Activated B cell treated with CpG ODN at 0.5 μM for 24 hours (primary cell): ENCODE measurements around the gene ANXA4. TPM values are rescaled to one million over a fixed set of nuclear protein-coding genes. Genes with fewer than 3 reads are reported as not detected.
"Not testable (repeated sequence)": the region's sequence is repeated elsewhere in the genome, so short reads cannot be mapped to it uniquely, and the experiment has no call there.

Experiments
- ATAC-seq: fragments of 200-7000 bp; cut with Tn5 transposase; one replicate; pipeline ENCODE4 v1.10.0; 2021; ENCODE audit warnings: low read depth, mild to moderate bottlenecking, moderate library complexity
- CTCF ChIA-PET: fragments of 350-600 bp; sonication (Branson Sonifier 250); formaldehyde crosslinking; loops from one replicate; lab custom pipeline; 2021; ENCODE audit warnings: antibody characterized with exemption; lab: Charles Lee
- POLR2A ChIA-PET: fragments of 350-600 bp; sonication (Branson Sonifier 250); formaldehyde crosslinking; loops from one replicate; lab custom pipeline; 2021; ENCODE audit warnings: antibody characterized with exemption; lab: Charles Lee
- DNase-seq: peaks from one replicate; pipeline ENCODE4 v3.0.0; 2022
- H3K27ac Mint-ChIP-seq: one replicate; pipeline ENCODE4 v1.8.0; 2020; ENCODE audit warnings: mixed read lengths
- H3K27me3 Mint-ChIP-seq: one replicate; pipeline ENCODE4 v1.8.0; 2021; ENCODE audit warnings: mixed read lengths
- H3K36me3 Mint-ChIP-seq: one replicate; pipeline ENCODE4 v1.8.0; 2021; ENCODE audit warnings: low read depth, mixed read lengths
- H3K4me1 Mint-ChIP-seq: one replicate; pipeline ENCODE4 v1.8.0; 2021; ENCODE audit warnings: mixed read lengths
- H3K4me3 Mint-ChIP-seq: one replicate; pipeline ENCODE4 v1.8.0; 2020; ENCODE audit warnings: mild to moderate bottlenecking, mixed read lengths
- H3K9me3 Mint-ChIP-seq: one replicate; pipeline ENCODE4 v1.8.0; 2020; ENCODE audit warnings: mixed read lengths
- intact Hi-C: fragments of 100-400 bp; cut with micrococcal nuclease; formaldehyde crosslinking; loops from one replicate; pipeline ENCODE4 v1.15.1; 2024
- total RNA-seq: library from RNA; stranded (reverse); gene quantifications from 2 replicates; pipeline ENCODE4 v1.2.3, GENCODE V29; 2022
- TF ChIP-seq, protein P1 (sequence below): fragments of 200-600 bp; IDR thresholded peaks from one replicate; pipeline ENCODE4 v1.8.0; 2022; ENCODE audit warnings: antibody characterized with exemption, mild to moderate bottlenecking

The ANXA4 gene
- total RNA-seq, 1 donor from 2014 or later, result 32.0 TPM

DNA sequence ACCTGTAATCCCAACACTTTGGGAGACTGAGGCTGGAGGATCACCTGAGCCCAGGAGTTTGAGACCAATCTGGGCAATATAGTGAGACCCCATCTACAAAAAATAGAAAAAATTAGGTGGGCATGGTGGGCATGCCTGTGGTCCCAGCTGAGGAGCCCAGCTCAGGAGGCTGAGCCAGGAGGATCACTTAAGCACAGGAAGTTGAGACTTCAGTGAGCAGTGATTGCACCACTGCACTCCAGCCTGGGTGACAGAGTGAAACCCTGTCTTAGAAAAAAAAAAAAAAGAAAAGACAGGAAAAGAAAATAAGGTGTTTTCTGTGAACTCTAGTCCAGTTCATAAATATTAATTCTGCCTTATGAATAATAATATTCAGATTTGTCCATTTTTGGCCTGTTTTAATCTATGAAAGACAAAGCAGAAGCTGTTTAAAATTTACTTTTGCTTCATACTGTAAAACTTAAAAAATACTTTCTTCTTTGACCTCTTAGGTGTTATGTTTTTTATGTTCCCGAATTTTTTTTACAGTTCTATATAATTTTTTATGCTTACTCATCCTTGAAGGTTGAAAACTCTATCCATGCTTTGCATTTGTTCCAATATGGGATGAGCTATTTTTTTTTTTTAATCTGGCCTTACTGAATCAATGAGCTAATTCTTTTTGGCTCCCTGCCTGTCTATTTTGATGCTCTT lies 8.4 kb upstream of the ANXA4 start:
- intact Hi-C loops, result loop anchor here (5.0 kb wide), 1 partner anchor 409 kb away; no protein-coding TSS in a partner anchor
- no peaks in the 10 kb centered on the region for H3K9me3 Mint-ChIP-seq
- H3K4me1 Mint-ChIP-seq, result peaks cover 55% of the 10 kb centered on the region
- POLR2A ChIA-PET, result interaction anchor here (0.5 to 1.4 kb wide), 6 partner anchors 8 to 560 kb away, joined by 3 to 6 read pairs (median 4); partner anchors contain the start of genes ANXA4, C2orf42 and SNRPG
- CTCF ChIA-PET, result interaction anchor here (0.6 to 2.4 kb wide), 3 partner anchors 9 to 83 kb away, joined by 4 to 12 read pairs (median 9); no protein-coding TSS in a partner anchor
- no peak overlapping the region for H3K4me3 Mint-ChIP-seq
- no peaks in the 10 kb centered on the region for H3K27me3 Mint-ChIP-seq
- TF ChIP-seq, protein P1, sequence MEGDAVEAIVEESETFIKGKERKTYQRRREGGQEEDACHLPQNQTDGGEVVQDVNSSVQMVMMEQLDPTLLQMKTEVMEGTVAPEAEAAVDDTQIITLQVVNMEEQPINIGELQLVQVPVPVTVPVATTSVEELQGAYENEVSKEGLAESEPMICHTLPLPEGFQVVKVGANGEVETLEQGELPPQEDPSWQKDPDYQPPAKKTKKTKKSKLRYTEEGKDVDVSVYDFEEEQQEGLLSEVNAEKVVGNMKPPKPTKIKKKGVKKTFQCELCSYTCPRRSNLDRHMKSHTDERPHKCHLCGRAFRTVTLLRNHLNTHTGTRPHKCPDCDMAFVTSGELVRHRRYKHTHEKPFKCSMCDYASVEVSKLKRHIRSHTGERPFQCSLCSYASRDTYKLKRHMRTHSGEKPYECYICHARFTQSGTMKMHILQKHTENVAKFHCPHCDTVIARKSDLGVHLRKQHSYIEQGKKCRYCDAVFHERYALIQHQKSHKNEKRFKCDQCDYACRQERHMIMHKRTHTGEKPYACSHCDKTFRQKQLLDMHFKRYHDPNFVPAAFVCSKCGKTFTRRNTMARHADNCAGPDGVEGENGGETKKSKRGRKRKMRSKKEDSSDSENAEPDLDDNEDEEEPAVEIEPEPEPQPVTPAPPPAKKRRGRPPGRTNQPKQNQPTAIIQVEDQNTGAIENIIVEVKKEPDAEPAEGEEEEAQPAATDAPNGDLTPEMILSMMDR, result no peak
- no peak overlapping the region for H3K27ac Mint-ChIP-seq
- no peaks in the 10 kb centered on the region for H3K36me3 Mint-ChIP-seq
- ATAC-seq (no peak), DNase-seq (no peak)

DNA sequence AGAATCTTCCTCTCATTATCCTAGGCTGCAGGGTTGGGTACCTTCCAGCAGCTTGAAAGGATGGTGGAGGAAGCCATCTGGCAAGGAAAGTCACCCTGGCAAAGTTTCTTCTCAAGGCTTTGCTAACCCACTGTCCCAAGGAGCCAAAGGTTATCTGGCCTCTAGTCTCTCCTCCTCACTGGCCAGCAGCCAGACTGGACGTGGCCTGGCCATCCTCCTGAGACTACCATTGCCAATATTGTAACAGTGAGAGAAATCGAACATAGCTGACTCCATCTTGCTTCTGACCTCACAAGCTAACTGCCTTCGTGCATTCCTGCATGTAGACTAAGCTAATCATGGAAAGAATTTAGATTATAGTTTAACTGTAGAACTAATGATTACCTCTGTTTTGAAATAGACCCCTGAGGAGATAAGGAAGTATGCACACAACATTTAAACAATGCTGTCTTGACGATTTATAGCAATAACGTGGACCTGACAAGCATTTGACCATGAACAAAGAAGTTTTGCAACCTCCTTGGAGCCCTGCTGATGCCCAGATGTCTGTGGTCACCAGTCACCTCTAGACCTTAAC lies 7.8 kb upstream of the ANXA4 start:
- H3K4me3 Mint-ChIP-seq, result no peak overlapping the region
- H3K36me3 Mint-ChIP-seq, result no peaks in the 10 kb centered on the region
- no peaks in the 10 kb centered on the region for H3K27me3 Mint-ChIP-seq
- POLR2A ChIA-PET, result interaction anchor here (0.8 to 1.4 kb wide), 4 partner anchors 7 to 559 kb away, joined by 3 to 5 read pairs (median 4); partner anchors contain the start of genes ANXA4, C2orf42 and SNRPG
- ATAC-seq, result no peak
- TF ChIP-seq, protein P1, result no peak
- CTCF ChIA-PET, result interaction anchor here (1.7 to 2.4 kb wide), 2 partner anchors 9 to 82 kb away, joined by 9 to 12 read pairs; no protein-coding TSS in a partner anchor
- H3K27ac Mint-ChIP-seq, result no peak overlapping the region
- DNase-seq, result no peak
- H3K9me3 Mint-ChIP-seq, result no peaks in the 10 kb centered on the region
- peaks cover 55% of the 10 kb centered on the region for H3K4me1 Mint-ChIP-seq
- intact Hi-C loops, result loop anchor here (5.0 kb wide), 1 partner anchor 408 kb away; no protein-coding TSS in a partner anchor

DNA sequence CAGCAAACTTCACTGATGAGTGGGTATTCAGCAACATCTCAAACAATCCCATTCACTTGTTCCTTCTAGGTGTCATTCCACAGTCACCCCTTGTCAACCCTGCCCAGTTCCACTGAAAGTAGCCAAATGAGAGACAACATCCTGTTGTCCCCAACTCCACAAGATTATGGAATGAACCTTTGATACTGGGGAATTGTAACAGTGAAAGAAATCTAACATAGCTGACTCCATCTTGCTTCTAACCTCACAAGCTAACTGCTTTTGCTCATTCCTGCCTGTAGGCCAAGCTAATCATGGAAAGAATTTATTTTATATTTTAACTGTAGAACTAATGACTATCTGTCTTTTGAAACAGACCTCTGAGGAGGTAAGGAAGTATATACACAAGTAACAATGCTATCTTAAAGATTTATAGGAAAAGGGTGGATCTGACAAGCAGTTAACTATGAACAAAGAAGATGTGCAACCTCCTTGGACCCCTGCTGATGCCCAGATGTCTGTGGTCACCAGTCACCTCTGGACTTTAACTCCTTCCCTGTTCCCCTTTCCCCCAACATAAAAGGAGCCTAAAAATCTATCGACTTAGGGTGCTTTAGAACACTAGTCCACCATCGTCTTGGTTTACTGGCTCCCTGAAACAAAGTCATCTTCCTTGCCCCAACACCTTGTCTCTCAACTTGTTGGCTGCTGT lies 6.9 kb upstream of the ANXA4 start:
- POLR2A ChIA-PET, result interaction anchor here (0.6 to 0.7 kb wide), 2 partner anchors 21 to 1395 kb away, joined by 3 to 4 read pairs; partner anchors contain the start of gene MPHOSPH10
- H3K27ac Mint-ChIP-seq, result no peak overlapping the region

DNA sequence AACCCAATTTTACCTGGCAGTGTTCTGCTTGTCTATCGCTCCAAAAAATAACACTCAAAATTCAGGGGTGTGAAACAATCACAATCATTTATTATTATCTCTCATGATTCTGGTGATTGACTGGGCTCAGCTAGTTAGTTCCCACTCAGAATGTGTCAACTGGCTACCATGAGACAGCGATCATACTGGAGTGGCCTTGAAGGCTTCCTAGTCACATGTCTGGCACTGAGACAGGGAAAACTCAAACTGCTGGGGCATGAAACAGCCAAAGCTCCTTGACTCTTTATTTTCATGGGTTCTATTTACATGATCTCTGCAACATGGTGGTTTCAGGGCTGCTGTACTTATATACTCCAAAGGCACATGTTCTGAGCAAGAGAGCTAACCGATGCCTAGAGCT lies 6.2 kb upstream of the ANXA4 start:
- Mint-ChIP-seq H3K9me3 (no peaks in the 10 kb centered on the region), H3K36me3 (no peaks in the 10 kb centered on the region), H3K27me3 (no peaks in the 10 kb centered on the region), H3K4me1 (peaks cover 50% of the 10 kb centered on the region), H3K4me3 (no peak overlapping the region), H3K27ac (no peak overlapping the region)
- ATAC-seq (no peak), DNase-seq (no peak)
- POLR2A ChIA-PET, result interaction anchor here (0.6 to 0.7 kb wide), 2 partner anchors 20 to 1395 kb away, joined by 3 to 4 read pairs; partner anchors contain the start of gene MPHOSPH10
- TF ChIP-seq, protein P1, result no peak
- CTCF ChIA-PET, result interaction anchor here (0.9 to 1.1 kb wide), 3 partner anchors 11 to 81 kb away, joined by 3 read pairs; no protein-coding TSS in a partner anchor
- intact Hi-C loops, result no loop called here

More for the DNA sequence above, 6.9 kb upstream of the ANXA4 start:
- intact Hi-C loops, result loop anchor here (5.0 kb wide), 1 partner anchor 407 kb away; no protein-coding TSS in a partner anchor
- H3K4me3 Mint-ChIP-seq, result no peak overlapping the region
- H3K27me3 Mint-ChIP-seq, result no peaks in the 10 kb centered on the region
- H3K4me1 Mint-ChIP-seq, result peaks cover 55% of the 10 kb centered on the region
- no peaks in the 10 kb centered on the region for H3K9me3 Mint-ChIP-seq
- H3K36me3 Mint-ChIP-seq, result no peaks in the 10 kb centered on the region
- no peak for DNase-seq
- TF ChIP-seq, protein P1, result no peak
- CTCF ChIA-PET, result interaction anchor here (0.9 to 2.4 kb wide), 3 partner anchors 11 to 82 kb away, joined by 3 to 12 read pairs (median 3); no protein-coding TSS in a partner anchor
- no peak for ATAC-seq

DNA sequence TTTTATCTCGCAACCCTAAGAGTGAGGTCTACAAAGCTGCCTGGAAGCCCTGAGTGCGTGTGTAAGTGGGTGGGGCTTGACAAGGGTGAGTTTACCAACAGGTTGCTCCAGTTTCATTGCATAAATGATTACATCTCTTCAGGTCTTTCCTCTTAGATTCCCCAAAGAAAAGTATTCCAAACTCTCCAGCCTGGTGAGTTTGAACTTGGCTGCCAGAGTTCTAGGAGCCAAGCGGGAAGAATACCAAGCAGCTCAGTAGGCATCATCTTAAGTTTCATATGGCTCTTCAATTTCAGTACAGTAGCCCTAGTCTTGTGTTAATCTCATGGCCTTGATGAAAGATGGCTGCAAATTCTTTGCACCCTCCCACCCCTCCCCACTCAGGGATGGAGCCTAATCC lies 3.8 kb upstream of the ANXA4 start:
- POLR2A ChIA-PET, H3K4me3 Mint-ChIP-seq, intact Hi-C loops, ATAC-seq, H3K36me3 Mint-ChIP-seq, H3K27me3 Mint-ChIP-seq, H3K27ac Mint-ChIP-seq, H3K9me3 Mint-ChIP-seq, DNase-seq: not testable (repeated sequence)
- peaks cover 43% of the 10 kb centered on the region for H3K4me1 Mint-ChIP-seq
- CTCF ChIA-PET, result interaction anchor here (1.5 kb wide), 1 partner anchor 13 kb away, joined by 4 read pairs; no protein-coding TSS in a partner anchor
